ENCODE measurements around the gene EEF1A1.

DNA sequence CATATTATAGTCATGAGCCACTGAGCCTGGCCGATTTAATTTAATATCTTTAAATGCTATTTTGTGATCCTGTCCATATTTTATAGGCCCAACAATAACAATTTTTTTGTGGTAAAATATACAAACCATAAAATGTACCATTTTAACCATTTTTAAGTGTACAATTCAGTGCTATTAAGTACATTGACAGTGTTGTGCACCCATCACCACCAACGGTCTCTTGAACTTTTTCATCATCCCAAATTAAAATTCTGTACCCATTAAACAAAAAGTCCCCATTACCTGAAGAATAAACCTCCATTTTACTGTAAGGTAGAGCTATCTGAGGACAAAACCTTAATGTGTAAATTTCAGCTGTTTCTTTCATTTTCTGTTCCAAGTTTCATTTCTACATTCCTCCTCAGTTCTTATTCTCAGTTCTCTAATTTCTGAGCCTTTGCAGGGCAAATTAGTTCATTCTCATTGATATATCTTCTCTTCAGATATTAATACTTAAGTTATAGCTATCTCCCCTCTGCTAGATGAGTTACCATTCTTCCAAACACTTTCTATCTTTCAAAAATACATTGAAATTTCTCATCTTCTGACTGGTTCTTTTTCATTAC is 49.0 kb downstream of the EEF1A1 start:
- TF ChIP-seq ZNF114 (tag by site-specific recombination; IDR thresholded peaks at IDR 0.05) (no peak), ZNF394 (tag by site-specific recombination; IDR thresholded peaks at IDR 0.05; ENCODE audit: borderline replicate concordance) (no peak), ZNF354C (tag by site-specific recombination; IDR thresholded peaks at IDR 0.05; ENCODE audit: borderline replicate concordance, low read depth) (no peak), YY1 (tag by site-specific recombination; IDR thresholded peaks at IDR 0.05) (no peak), ZEB2 (tag by site-specific recombination; IDR thresholded peaks at IDR 0.05) (no peak), GLI4 (tag by site-specific recombination; IDR thresholded peaks at IDR 0.05) (no peak), MZF1 (tag by site-specific recombination; IDR thresholded peaks at IDR 0.05; ENCODE audit: borderline replicate concordance) (no peak), SETDB1 (IDR thresholded peaks at IDR 0.05; ENCODE audit: insufficient read length, low read length) (no peak)
- TF ChIP-seq, protein P1, sequence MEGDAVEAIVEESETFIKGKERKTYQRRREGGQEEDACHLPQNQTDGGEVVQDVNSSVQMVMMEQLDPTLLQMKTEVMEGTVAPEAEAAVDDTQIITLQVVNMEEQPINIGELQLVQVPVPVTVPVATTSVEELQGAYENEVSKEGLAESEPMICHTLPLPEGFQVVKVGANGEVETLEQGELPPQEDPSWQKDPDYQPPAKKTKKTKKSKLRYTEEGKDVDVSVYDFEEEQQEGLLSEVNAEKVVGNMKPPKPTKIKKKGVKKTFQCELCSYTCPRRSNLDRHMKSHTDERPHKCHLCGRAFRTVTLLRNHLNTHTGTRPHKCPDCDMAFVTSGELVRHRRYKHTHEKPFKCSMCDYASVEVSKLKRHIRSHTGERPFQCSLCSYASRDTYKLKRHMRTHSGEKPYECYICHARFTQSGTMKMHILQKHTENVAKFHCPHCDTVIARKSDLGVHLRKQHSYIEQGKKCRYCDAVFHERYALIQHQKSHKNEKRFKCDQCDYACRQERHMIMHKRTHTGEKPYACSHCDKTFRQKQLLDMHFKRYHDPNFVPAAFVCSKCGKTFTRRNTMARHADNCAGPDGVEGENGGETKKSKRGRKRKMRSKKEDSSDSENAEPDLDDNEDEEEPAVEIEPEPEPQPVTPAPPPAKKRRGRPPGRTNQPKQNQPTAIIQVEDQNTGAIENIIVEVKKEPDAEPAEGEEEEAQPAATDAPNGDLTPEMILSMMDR (tag by site-specific recombination; IDR thresholded peaks at IDR 0.05): no peak
- TF ChIP-seq, protein P2, sequence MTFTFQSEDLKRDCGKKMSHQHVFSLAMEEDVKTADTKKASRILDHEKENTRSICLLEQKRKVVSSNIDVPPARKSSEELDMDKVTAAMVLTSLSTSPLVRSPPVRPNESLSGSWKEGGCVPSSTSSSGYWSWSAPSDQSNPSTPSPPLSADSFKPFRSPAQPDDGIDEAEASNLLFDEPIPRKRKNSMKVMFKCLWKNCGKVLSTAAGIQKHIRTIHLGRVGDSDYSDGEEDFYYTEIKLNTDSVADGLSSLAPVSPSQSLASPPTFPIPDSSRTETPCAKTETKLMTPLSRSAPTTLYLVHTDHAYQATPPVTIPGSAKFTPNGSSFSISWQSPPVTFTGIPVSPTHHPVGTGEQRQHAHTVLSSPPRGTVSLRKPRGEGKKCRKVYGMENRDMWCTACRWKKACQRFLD (tag by site-specific recombination; IDR thresholded peaks at IDR 0.05): no peak
- TF ChIP-seq, protein P3, sequence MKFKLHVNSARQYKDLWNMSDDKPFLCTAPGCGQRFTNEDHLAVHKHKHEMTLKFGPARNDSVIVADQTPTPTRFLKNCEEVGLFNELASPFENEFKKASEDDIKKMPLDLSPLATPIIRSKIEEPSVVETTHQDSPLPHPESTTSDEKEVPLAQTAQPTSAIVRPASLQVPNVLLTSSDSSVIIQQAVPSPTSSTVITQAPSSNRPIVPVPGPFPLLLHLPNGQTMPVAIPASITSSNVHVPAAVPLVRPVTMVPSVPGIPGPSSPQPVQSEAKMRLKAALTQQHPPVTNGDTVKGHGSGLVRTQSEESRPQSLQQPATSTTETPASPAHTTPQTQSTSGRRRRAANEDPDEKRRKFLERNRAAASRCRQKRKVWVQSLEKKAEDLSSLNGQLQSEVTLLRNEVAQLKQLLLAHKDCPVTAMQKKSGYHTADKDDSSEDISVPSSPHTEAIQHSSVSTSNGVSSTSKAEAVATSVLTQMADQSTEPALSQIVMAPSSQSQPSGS (tag by site-specific recombination; IDR thresholded peaks at IDR 0.05; ENCODE audit: low read depth): no peak
- TF ChIP-seq, protein P4, sequence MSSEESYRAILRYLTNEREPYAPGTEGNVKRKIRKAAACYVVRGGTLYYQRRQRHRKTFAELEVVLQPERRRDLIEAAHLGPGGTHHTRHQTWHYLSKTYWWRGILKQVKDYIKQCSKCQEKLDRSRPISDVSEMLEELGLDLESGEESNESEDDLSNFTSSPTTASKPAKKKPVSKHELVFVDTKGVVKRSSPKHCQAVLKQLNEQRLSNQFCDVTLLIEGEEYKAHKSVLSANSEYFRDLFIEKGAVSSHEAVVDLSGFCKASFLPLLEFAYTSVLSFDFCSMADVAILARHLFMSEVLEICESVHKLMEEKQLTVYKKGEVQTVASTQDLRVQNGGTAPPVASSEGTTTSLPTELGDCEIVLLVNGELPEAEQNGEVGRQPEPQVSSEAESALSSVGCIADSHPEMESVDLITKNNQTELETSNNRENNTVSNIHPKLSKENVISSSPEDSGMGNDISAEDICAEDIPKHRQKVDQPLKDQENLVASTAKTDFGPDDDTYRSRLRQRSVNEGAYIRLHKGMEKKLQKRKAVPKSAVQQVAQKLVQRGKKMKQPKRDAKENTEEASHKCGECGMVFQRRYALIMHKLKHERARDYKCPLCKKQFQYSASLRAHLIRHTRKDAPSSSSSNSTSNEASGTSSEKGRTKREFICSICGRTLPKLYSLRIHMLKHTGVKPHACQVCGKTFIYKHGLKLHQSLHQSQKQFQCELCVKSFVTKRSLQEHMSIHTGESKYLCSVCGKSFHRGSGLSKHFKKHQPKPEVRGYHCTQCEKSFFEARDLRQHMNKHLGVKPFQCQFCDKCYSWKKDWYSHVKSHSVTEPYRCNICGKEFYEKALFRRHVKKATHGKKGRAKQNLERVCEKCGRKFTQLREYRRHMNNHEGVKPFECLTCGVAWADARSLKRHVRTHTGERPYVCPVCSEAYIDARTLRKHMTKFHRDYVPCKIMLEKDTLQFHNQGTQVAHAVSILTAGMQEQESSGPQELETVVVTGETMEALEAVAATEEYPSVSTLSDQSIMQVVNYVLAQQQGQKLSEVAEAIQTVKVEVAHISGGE (tag by site-specific recombination; conservative IDR thresholded peaks at IDR 0.05; ENCODE audit: low read depth): no peak
- TF ChIP-seq, protein P5, sequence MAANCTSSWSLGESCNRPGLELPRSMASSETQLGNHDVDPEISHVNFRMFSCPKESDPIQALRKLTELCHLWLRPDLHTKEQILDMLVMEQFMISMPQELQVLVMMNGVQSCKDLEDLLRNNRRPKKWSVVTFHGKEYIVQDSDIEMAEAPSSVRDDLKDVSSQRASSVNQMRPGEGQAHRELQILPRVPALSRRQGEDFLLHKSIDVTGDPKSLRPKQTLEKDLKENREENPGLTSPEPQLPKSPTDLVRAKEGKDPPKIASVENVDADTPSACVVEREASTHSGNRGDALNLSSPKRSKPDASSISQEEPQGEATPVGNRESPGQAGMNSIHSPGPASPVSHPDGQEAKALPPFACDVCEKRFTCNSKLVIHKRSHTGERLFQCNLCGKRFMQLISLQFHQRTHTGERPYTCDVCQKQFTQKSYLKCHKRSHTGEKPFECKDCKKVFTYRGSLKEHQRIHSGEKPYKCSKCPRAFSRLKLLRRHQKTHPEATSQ (tag by site-specific recombination; IDR thresholded peaks at IDR 0.05): no peak

Data from HEK293 (cell line).